Upper lobe of right lung (tissue), 1 donor: ENCODE measurements around the gene KSR1. TPM values are rescaled to one million over a fixed set of nuclear protein-coding genes. Genes with fewer than 3 reads are reported as not detected.
A peak's percentile ranks its signal among the peaks of the same experiment; 100 is the strongest.

Experiments used
- ATAC-seq: fragments of 200-7000 bp; cut with Tn5 transposase; one replicate; pipeline ENCODE4 v1.9.1; 2020; ENCODE audit warnings: mild to moderate bottlenecking, moderate library complexity
- DNase-seq: peaks from one replicate; pipeline ENCODE4 v3.0.0-alpha.2; 2020
- H3K27ac ChIP-seq: fragments of 200-600 bp; one replicate; pipeline ENCODE4 v1.8.0; 2022
- H3K27me3 ChIP-seq: fragments of 200-600 bp; one replicate; pipeline ENCODE4 v1.8.0; 2022; ENCODE audit warnings: mild to moderate bottlenecking
- H3K36me3 ChIP-seq: fragments of 200-600 bp; one replicate; pipeline ENCODE4 v1.8.0; 2022
- H3K4me1 ChIP-seq: fragments of 200-600 bp; one replicate; pipeline ENCODE4 v1.8.0; 2022
- H3K4me3 ChIP-seq: fragments of 200-600 bp; one replicate; pipeline ENCODE4 v1.8.0; 2022; ENCODE audit warnings: mild to moderate bottlenecking
- H3K9me3 ChIP-seq: fragments of 200-600 bp; one replicate; pipeline ENCODE4 v1.8.0; 2022
- CTCF ChIP-seq: fragments of 200-600 bp; IDR thresholded peaks from one replicate; pipeline ENCODE4 v1.8.0; 2022; ENCODE audit warnings: antibody characterized with exemption
- intact Hi-C: fragments of 100-400 bp; cut with DNase I; formaldehyde crosslinking; loops from one replicate; pipeline ENCODE4 v1.11.0; 2022
- total RNA-seq: library from RNA; stranded (reverse); fragmentation: NEBNext Ultra II Directional; extraction: Animal tissue kit (Norgen Biotek cat#: 25700); gene quantifications from one replicate; pipeline ENCODE4 v1.2.1, GENCODE V29; 2021
- donor health status: DM: no; HTN: yes; CAD: no; lungs with severe emphysema.

KSR1 gene
- total RNA-seq, 1 donor from 2014 or later: 52.5 TPM

- no peaks in the 10 kb centered on the region for H3K36me3 ChIP-seq
- no peak overlapping the region for H3K4me3 ChIP-seq
- DNase-seq: no peak
- H3K27ac ChIP-seq: peak overlapping the region; percentile 83
- TF ChIP-seq CTCF: no peak
- no peaks in the 10 kb centered on the region for H3K9me3 ChIP-seq
- H3K27me3 ChIP-seq: no peaks in the 10 kb centered on the region
- intact Hi-C loops: no loop called here
- peak; percentile 2 for ATAC-seq
- peaks cover 82% of the 10 kb centered on the region for H3K4me1 ChIP-seq
Observed at GRCh38 chr17:27531469-27531961, 75.3 kb downstream of the KSR1 start.

- peak; percentile 91 for DNase-seq
- ATAC-seq: peak; percentile 84
- Histone ChIP-seq H3K27ac (peak overlapping the region; percentile 83), H3K27me3 (no peaks in the 10 kb centered on the region), H3K4me1 (peaks cover 83% of the 10 kb centered on the region), H3K4me3 (no peak overlapping the region), H3K36me3 (no peaks in the 10 kb centered on the region), H3K9me3 (no peaks in the 10 kb centered on the region)
- intact Hi-C loops: no loop called here
- no peak for TF ChIP-seq CTCF
Observed at GRCh38 chr17:27532269-27533263, 76.3 kb downstream of the KSR1 start.

GRCh38 chr17:27533874-27534815, 77.9 kb downstream of the KSR1 start:
- Histone ChIP-seq H3K27ac (no peak overlapping the region), H3K4me1 (peaks cover 74% of the 10 kb centered on the region), H3K36me3 (no peaks in the 10 kb centered on the region), H3K4me3 (no peak overlapping the region), H3K9me3 (no peaks in the 10 kb centered on the region), H3K27me3 (no peaks in the 10 kb centered on the region)
- ATAC-seq (no peak), DNase-seq (peak; percentile 55)
- intact Hi-C loops: no loop called here
- TF ChIP-seq CTCF: no peak

- ATAC-seq: no peak
- intact Hi-C loops: no loop called here
- no peak for TF ChIP-seq CTCF
Observed at GRCh38 chr17:27535178-27535928, 79.1 kb downstream of the KSR1 start.

GRCh38 chr17:27535975-27536374, 79.7 kb downstream of the KSR1 start:
- Histone ChIP-seq H3K27me3 (no peaks in the 10 kb centered on the region), H3K4me1 (peaks cover 74% of the 10 kb centered on the region), H3K36me3 (no peaks in the 10 kb centered on the region), H3K9me3 (no peaks in the 10 kb centered on the region), H3K4me3 (no peak overlapping the region), H3K27ac (peak overlapping the region; percentile 31)
- intact Hi-C loops: no loop called here
- DNase-seq (peak; percentile 49), ATAC-seq (no peak)
- no peak for TF ChIP-seq CTCF

More at GRCh38 chr17:27535178-27535928, 79.1 kb downstream of the KSR1 start:
- Histone ChIP-seq H3K27me3 (no peaks in the 10 kb centered on the region), H3K4me1 (peaks cover 74% of the 10 kb centered on the region), H3K27ac (peak overlapping the region; percentile 31), H3K9me3 (no peaks in the 10 kb centered on the region), H3K36me3 (no peaks in the 10 kb centered on the region), H3K4me3 (no peak overlapping the region)
- peak; percentile 18 for DNase-seq
